Keratinocyte (primary cell): ENCODE data around the gene SRPK1.

ENCODE experiments used
- CTCF ChIP-seq, 3 experiments: IDR thresholded peaks in 1 of 3; conservative IDR thresholded peaks in 1 of 3; optimal IDR thresholded peaks in 1 of 3; 2 replicates in 2 of 3; 3 replicates in 1 of 3; pipeline versions ENCODE3 to v1.5.1; 2011; ENCODE audit warnings: low read length in 3 of 3, mild to moderate bottlenecking in 3 of 3, moderate library complexity in 2 of 3, control low read depth in 1 of 3, inconsistent platforms in 1 of 3; ENCODE audit not compliant: insufficient read depth in 2 of 3; ENCODE audit errors: extremely low read depth in 1 of 3
- EZH2 ChIP-seq: IDR thresholded peaks from one replicate; pipeline ENCODE4 v1.6.1; 2012; ENCODE audit warnings: inconsistent platforms, mild to moderate bottlenecking, low read length, moderate library complexity

DNA sequence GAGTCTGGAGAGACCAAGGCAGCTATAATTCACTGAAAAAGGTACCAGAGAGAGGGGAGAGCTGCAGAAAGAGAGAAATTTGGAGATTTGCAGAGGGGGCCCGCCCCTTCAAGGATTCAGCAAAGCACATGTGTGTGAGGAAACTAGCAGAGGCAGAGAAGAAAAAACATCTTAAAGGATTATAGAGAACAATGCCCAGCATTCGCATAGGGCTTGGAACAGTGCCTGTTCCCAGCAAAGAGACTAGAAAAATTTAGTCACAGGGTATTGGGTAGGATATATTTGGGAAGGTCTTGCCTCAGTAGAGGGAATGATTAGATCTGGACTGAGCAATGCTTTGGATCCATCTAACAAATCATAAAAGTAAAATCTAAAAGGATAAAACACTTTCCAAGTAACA is 44.0 kb downstream of the SRPK1 start:
- TF ChIP-seq EZH2 (no peak), CTCF (optimal IDR thresholded peaks at IDR 0.05 in 1 of 3, IDR thresholded peaks at IDR 0.05 in 1 of 3, conservative IDR thresholded peaks at IDR 0.05 in 1 of 3; ENCODE audit: extremely low read depth in 1 of 3, insufficient read depth in 2 of 3, low read length in 3 of 3) (no peak)
